IMR-90 (cell line): ENCODE measurements around the gene FOCAD. TPM values are rescaled to one million over a fixed set of nuclear protein-coding genes. Genes with fewer than 3 reads are reported as not detected.

ENCODE experiments used
- ATAC-seq: fragments of 200-7000 bp; cut with Tn5 transposase; 2 replicates; pipeline ENCODE4 v1.9.1; 2020; ENCODE audit warnings: low read depth, mild to moderate bottlenecking, moderate library complexity
- BruUV-seq: library from RNA; stranded (reverse); fragments of 400-500 nt; replicated peaks from 2 replicates; lab custom pipeline; 2021; lab: Mats Ljungman, UMichigan
- CTCF ChIA-PET: fragments of 300-600 bp; formaldehyde crosslinking; extraction: SDS; loops from one replicate; lab custom pipeline; 2021; ENCODE audit warnings: antibody characterized with exemption; lab: Yijun Ruan, JAX
- POLR2A ChIA-PET: fragments of 300-600 bp; sonication (Branson Sonifier 250); formaldehyde crosslinking; loops from one replicate; lab custom pipeline; 2022; ENCODE audit warnings: antibody characterized with exemption; ENCODE audit not compliant: unreplicated experiment; lab: Charles Lee
- DNase-seq: peaks from one replicate; pipeline ENCODE4 v3.0.0; 2013
- H2AFZ ChIP-seq: replicated peaks from 2 replicates; pipeline ENCODE3; 2013; ENCODE audit warnings: low read length, mild to moderate bottlenecking; ENCODE audit not compliant: poor library complexity
- H2AK5ac ChIP-seq: 2 replicates; pipeline ENCODE4 v1.6.1; 2013; ENCODE audit warnings: low read depth, low read length, inconsistent platforms
- H2AK9ac ChIP-seq: replicated peaks from 2 replicates; pipeline ENCODE3; 2013; ENCODE audit warnings: mild to moderate bottlenecking, low read depth, low read length, moderate library complexity; ENCODE audit not compliant: poor library complexity
- H2BK120ac ChIP-seq: 2 replicates; pipeline ENCODE4 v1.6.1; 2013; ENCODE audit warnings: low read depth, low read length, inconsistent platforms
- H2BK15ac ChIP-seq: 3 replicates; pipeline ENCODE4 v1.6.1; 2013; ENCODE audit warnings: low read depth, low read length, inconsistent platforms
- H2BK20ac ChIP-seq: 2 replicates; pipeline ENCODE4 v1.6.1; 2013; ENCODE audit warnings: low read depth, mild to moderate bottlenecking, inconsistent platforms, low read length, moderate library complexity
- H2BK5ac ChIP-seq: 2 replicates; pipeline ENCODE4 v1.6.1; 2013; ENCODE audit warnings: mild to moderate bottlenecking, low read depth, low read length, inconsistent platforms; ENCODE audit not compliant: poor library complexity, severe bottlenecking
- H3K14ac ChIP-seq: replicated peaks from 2 replicates; pipeline ENCODE4 v1.6.1; 2013; ENCODE audit warnings: low read depth, low read length, inconsistent platforms
- H3K18ac ChIP-seq: 2 replicates; pipeline ENCODE4 v1.6.1; 2013; ENCODE audit warnings: low read depth, low read length, control low read depth
- H3K23ac ChIP-seq: 2 replicates; pipeline ENCODE4 v1.6.1; 2013; ENCODE audit warnings: low read depth, low read length, inconsistent platforms
- H3K27ac ChIP-seq: 2 replicates; pipeline ENCODE4 v1.5.1; 2013; ENCODE audit warnings: mild to moderate bottlenecking, control low read depth, low read length; ENCODE audit not compliant: insufficient read depth
- H3K27me3 ChIP-seq: 2 replicates; pipeline ENCODE4 v1.6.1; 2013; ENCODE audit warnings: low read length; ENCODE audit not compliant: control insufficient read depth, insufficient read depth
- H3K36me3 ChIP-seq: 2 replicates; pipeline ENCODE4 v1.6.1; 2013; ENCODE audit warnings: low read length, mixed read lengths; ENCODE audit not compliant: control insufficient read depth, insufficient read depth
- H3K4ac ChIP-seq: 2 replicates; pipeline ENCODE4 v1.6.1; 2013; ENCODE audit warnings: low read depth, low read length, inconsistent platforms
- H3K4me1 ChIP-seq: 2 replicates; pipeline ENCODE4 v1.6.1; 2013; ENCODE audit warnings: low read length, mixed read lengths; ENCODE audit not compliant: control insufficient read depth, insufficient read depth
- H3K4me2 ChIP-seq: 2 replicates; pipeline ENCODE4 v1.6.1; 2013; ENCODE audit warnings: low read depth, mild to moderate bottlenecking, control low read depth, low read length, moderate library complexity
- H3K4me3 ChIP-seq: 2 replicates; pipeline ENCODE4 v1.5.1; 2013; ENCODE audit warnings: low read depth, mild to moderate bottlenecking, control low read depth, low read length, moderate library complexity; ENCODE audit not compliant: insufficient read depth
- H3K56ac ChIP-seq: 2 replicates; pipeline ENCODE4 v1.6.1; 2013; ENCODE audit warnings: low read length, inconsistent platforms; ENCODE audit not compliant: insufficient read depth; ENCODE audit errors: extremely low read depth
- H3K79me1 ChIP-seq, 2 experiments: 2 replicates each; pipeline ENCODE4 v1.6.1; 2013; ENCODE audit warnings: low read length in 2 of 2, inconsistent platforms in 1 of 2, low read depth in 1 of 2
- H3K9ac ChIP-seq: 2 replicates; pipeline ENCODE4 v1.6.1; 2013; ENCODE audit warnings: low read depth, low read length, control low read depth
- H3K9me1 ChIP-seq: 2 replicates; pipeline ENCODE4 v1.6.1; 2013; ENCODE audit warnings: low read length, inconsistent platforms; ENCODE audit not compliant: insufficient read depth
- H3K9me3 ChIP-seq: 2 replicates; pipeline ENCODE4 v1.6.1; 2013; ENCODE audit warnings: low read length; ENCODE audit not compliant: control insufficient read depth, insufficient read depth
- H4K20me1 ChIP-seq: 2 replicates; pipeline ENCODE4 v1.6.1; 2013; ENCODE audit warnings: low read length, inconsistent platforms; ENCODE audit not compliant: insufficient read depth
- H4K5ac ChIP-seq: 2 replicates; pipeline ENCODE4 v1.6.1; 2013; ENCODE audit warnings: mild to moderate bottlenecking, low read depth, low read length, control low read depth
- H4K8ac ChIP-seq, 2 experiments: 2 replicates each; pipeline ENCODE4 v1.6.1; 2013; ENCODE audit warnings: low read depth in 2 of 2, low read length in 2 of 2, control low read depth in 1 of 2, inconsistent platforms in 1 of 2
- H4K91ac ChIP-seq: 2 replicates; pipeline ENCODE4 v1.6.1; 2013; ENCODE audit warnings: low read depth, low read length, inconsistent platforms; ENCODE audit not compliant: insufficient read depth
- MAZ ChIP-seq: IDR thresholded peaks from 2 replicates; pipeline ENCODE4 v1.6.1; 2012; ENCODE audit warnings: low read depth, mild to moderate bottlenecking, low read length, improper control_type of control experiment, moderate library complexity, borderline replicate concordance
- WGBS, 2 experiments: methylation state at CpG; one replicate each; pipeline versions ENCODE4 v1.1.5 to v1.1.7; 2013; ENCODE audit warnings: missing lambda C conversion rate in 2 of 2; ENCODE audit not compliant: insufficient read length in 1 of 2; ENCODE audit errors: extremely low coverage in 2 of 2; 5-methylcytosine and 5-hydroxymethylcytosine counted together
- dilution Hi-C: fragments of 300-500 bp; cut with HindIII; formaldehyde crosslinking; loops from one replicate; pipeline ENCODE4 v1.14.3; 2018; ENCODE audit warnings: low sequenced_read_pairs; ENCODE audit not compliant: unreplicated experiment
- in situ Hi-C: fragments of 300-500 bp; cut with MboI; formaldehyde crosslinking; loops from 3 replicates; pipeline ENCODE4 v1.14.3; 2019; ENCODE audit warnings: low sequenced_read_pairs, inconsistent platforms, mixed read lengths
- intact Hi-C: fragments of 100-400 bp; cut with micrococcal nuclease; formaldehyde crosslinking; loops from 2 replicates; pipeline ENCODE4 v1.10.0; 2022
- polyA plus RNA-seq, 3 experiments: library from polyadenylated mRNA; depleted of rRNA; stranded (reverse); fragments of >200 nt; gene quantifications; 2 replicates each; pipeline ENCODE4 v1.2.3, GENCODE V29; 2012; ENCODE audit warnings: low replicate concordance in 1 of 3
- total RNA-seq: library from RNA; depleted of rRNA; stranded (reverse); fragments of >200 nt; gene quantifications from 2 replicates; pipeline ENCODE4 v1.2.3, GENCODE V29; 2012

FOCAD gene
- total and polyA plus RNA-seq, 2 of the 4 experiments (the other 2 are of a cell fraction), result 28.8 to 91.2 TPM

- intact Hi-C loops, result no loop called here
- in situ Hi-C loops, result no loop called here
- POLR2A ChIA-PET, result no interaction called here
These were observed 40.4 kb upstream of the FOCAD start for GRCh38 chr9:20643660-20644059.

More at GRCh38 chr9:20643660-20644059, 40.4 kb upstream of the FOCAD start:
- Histone ChIP-seq H3K9ac (no peak overlapping the region), H3K9me1 (no peaks in the 10 kb centered on the region), H3K14ac (no peak overlapping the region), H3K36me3 (no peaks in the 10 kb centered on the region), H2BK20ac (no peak overlapping the region), H3K27ac (no peak overlapping the region), H4K5ac (no peak overlapping the region), H4K8ac (no peak overlapping the region), H3K4ac (no peak overlapping the region), H2BK5ac (no peak overlapping the region), H4K20me1 (no peaks in the 10 kb centered on the region), H3K4me1 (no peaks in the 10 kb centered on the region), H3K79me1 (no peaks in the 10 kb centered on the region), H2BK15ac (no peak overlapping the region), H3K23ac (no peak overlapping the region), H4K91ac (no peak overlapping the region), H2AFZ (no peak overlapping the region), H2AK5ac (no peak overlapping the region), H3K56ac (no peak overlapping the region), H2BK120ac (no peak overlapping the region), H3K18ac (no peak overlapping the region), H2AK9ac (no peak overlapping the region), H3K4me2 (no peak overlapping the region), H3K9me3 (no peaks in the 10 kb centered on the region), H3K27me3 (no peaks in the 10 kb centered on the region), H3K4me3 (no peak overlapping the region)
- BruUV-seq, result no TSS peak
- DNase-seq, result no peak
- no CpG with 5 or more reads among the region's 3 CpGs for WGBS, 2 experiments
- no peak for ATAC-seq
- dilution Hi-C loops, result no loop called here
- CTCF ChIA-PET, result no interaction called here
- TF ChIP-seq MAZ, result no peak
